Esophagus squamous epithelium (tissue), 5 donors: Measurements from ENCODE around the gene PTPRD. TPM values are rescaled to one million over a fixed set of nuclear protein-coding genes. Genes with fewer than 3 reads are reported as not detected.

Experiments used
- DNase-seq: peaks from one replicate; lab custom pipeline; 2025; lab: John Stamatoyannopoulos, UW
- H3K27ac ChIP-seq, 4 donors: fragments of 200-600 bp; sonication (generic); one replicate each; pipeline ENCODE4 v1.5.1; 2016 to 2019; ENCODE audit warnings: mild to moderate bottlenecking in 1 of 4
- H3K27me3 ChIP-seq, 4 donors: fragments of 200-600 bp; sonication (generic); 1 replicate in 3 of 4; 2 replicates in 1 of 4; pipeline versions ENCODE4 v1.5.1 to v1.6.0; 2017 to 2021; ENCODE audit warnings: antibody characterized with exemption in 1 of 4
- H3K36me3 ChIP-seq, 3 donors: fragments of 200-600 bp; sonication (generic); one replicate each; pipeline ENCODE4 v1.5.1; 2016 to 2019
- H3K4me1 ChIP-seq, 3 donors: fragments of 200-600 bp; sonication (generic); one replicate each; pipeline ENCODE4 v1.5.1; 2017 to 2019
- H3K4me3 ChIP-seq, 4 donors: fragments of 200-600 bp; sonication (generic); 1 replicate in 3 of 4; 2 replicates in 1 of 4; pipeline ENCODE4 v1.5.1; 2016 to 2019; ENCODE audit warnings: mild to moderate bottlenecking in 2 of 4, moderate library complexity in 1 of 4
- H3K9me3 ChIP-seq, 3 donors: fragments of 200-600 bp; sonication (generic); one replicate each; pipeline ENCODE4 v1.5.1; 2016 to 2019
- CTCF ChIP-seq, 6 experiments: fragments of 450-650 bp in 4 of 6; fragments of 200-600 bp in 2 of 6; sonication (generic) in 2 of 6; IDR thresholded peaks; one replicate each; pipeline ENCODE4 v1.5.1; 2016 to 2019; ENCODE audit warnings: antibody characterized with exemption in 6 of 6, mild to moderate bottlenecking in 4 of 6, moderate library complexity in 4 of 6
- POLR2A ChIP-seq, 4 donors: fragments of 450-650 bp; IDR thresholded peaks; one replicate each; pipeline ENCODE4 v1.6.1; 2017; ENCODE audit warnings: antibody characterized with exemption in 4 of 4, mild to moderate bottlenecking in 4 of 4, moderate library complexity in 3 of 4
- WGBS, 2 donors: methylation state at CpG; one replicate each; pipeline ENCODE4 v1.1.5; 2018; 5-methylcytosine and 5-hydroxymethylcytosine counted together
- intact Hi-C: fragments of 100-400 bp; cut with DNase I; formaldehyde crosslinking; loops from one replicate; pipeline ENCODE4 v1.15.0; 2022
- total RNA-seq, 4 donors: library from RNA; depleted of rRNA; stranded (reverse); fragments of >200 nt; gene quantifications; one replicate each; pipeline ENCODE4 v1.1.0, GENCODE V29; 2016
- donor health status: DM: yes; HTN: yes; CAD: no.

Gene PTPRD
- total RNA-seq, 4 donors from 2014 or later = 0.23 to 16.3 (median 6.6) TPM

- no peak for DNase-seq
- Histone ChIP-seq H3K9me3 (no peaks in the 10 kb centered on the region), H3K4me1 (no peaks in the 10 kb centered on the region), H3K27ac (no peak overlapping the region), H3K27me3 (no peaks in the 10 kb centered on the region), H3K36me3 (no peaks in the 10 kb centered on the region), H3K4me3 (no peak overlapping the region)
- intact Hi-C loops = no loop called here
- WGBS, 2 donors = 86 to 87% methylated on average over 4 of the region's 4 CpGs
- TF ChIP-seq POLR2A (IDR thresholded peaks at IDR 0.05) = no peak
- TF ChIP-seq CTCF (IDR thresholded peaks at IDR 0.05) = no peak
These were observed 359.5 kb downstream of the PTPRD start for GRCh38 chr9:10253341-10253740.

GRCh38 chr9:10252174-10252573, 360.6 kb downstream of the PTPRD start:
- H3K27ac ChIP-seq = no peak overlapping the region
- WGBS, 2 donors = 60 to 62% methylated on average over 2 of the region's 2 CpGs
- intact Hi-C loops = no loop called here

GRCh38 chr9:10251490-10251889, 361.3 kb downstream of the PTPRD start:
- 78 to 83% methylated on average over 1 of the region's 1 CpG for WGBS, 2 donors
- no peaks in the 10 kb centered on the region for H3K4me1 ChIP-seq
- intact Hi-C loops = no loop called here
- no peaks in the 10 kb centered on the region for H3K9me3 ChIP-seq
- TF ChIP-seq CTCF (IDR thresholded peaks at IDR 0.05) (no peak), POLR2A (IDR thresholded peaks at IDR 0.05) (no peak)
- no peak overlapping the region for H3K4me3 ChIP-seq
- H3K36me3 ChIP-seq = no peaks in the 10 kb centered on the region
- no peaks in the 10 kb centered on the region for H3K27me3 ChIP-seq
- no peak overlapping the region for H3K27ac ChIP-seq
- no peak for DNase-seq

More at GRCh38 chr9:10252174-10252573, 360.6 kb downstream of the PTPRD start:
- H3K27me3 ChIP-seq = no peaks in the 10 kb centered on the region
- H3K36me3 ChIP-seq = no peaks in the 10 kb centered on the region
- no peak overlapping the region for H3K4me3 ChIP-seq
- H3K4me1 ChIP-seq = no peaks in the 10 kb centered on the region
- TF ChIP-seq CTCF (IDR thresholded peaks at IDR 0.05) = no peak
- no peak for TF ChIP-seq POLR2A (IDR thresholded peaks at IDR 0.05)
- no peak for DNase-seq
- no peaks in the 10 kb centered on the region for H3K9me3 ChIP-seq

GRCh38 chr9:10250219-10250618, 362.6 kb downstream of the PTPRD start:
- intact Hi-C loops = no loop called here

GRCh38 chr9:10248890-10249289, 363.9 kb downstream of the PTPRD start:
- no peak overlapping the region for H3K4me3 ChIP-seq
- no peak for DNase-seq
- no peaks in the 10 kb centered on the region for H3K9me3 ChIP-seq
- H3K36me3 ChIP-seq = no peaks in the 10 kb centered on the region
- no peaks in the 10 kb centered on the region for H3K4me1 ChIP-seq
- no peak overlapping the region for H3K27ac ChIP-seq
- intact Hi-C loops = no loop called here
- no peak for TF ChIP-seq POLR2A (IDR thresholded peaks at IDR 0.05)
- no peak for TF ChIP-seq CTCF (IDR thresholded peaks at IDR 0.05)
- no peaks in the 10 kb centered on the region for H3K27me3 ChIP-seq
- 72 to 78% methylated on average over 1 of the region's 1 CpG for WGBS, 2 donors

More at GRCh38 chr9:10250219-10250618, 362.6 kb downstream of the PTPRD start:
- TF ChIP-seq CTCF (IDR thresholded peaks at IDR 0.05) (no peak), POLR2A (IDR thresholded peaks at IDR 0.05) (no peak)
- no peak overlapping the region for H3K27ac ChIP-seq
- no peaks in the 10 kb centered on the region for H3K36me3 ChIP-seq
- H3K4me3 ChIP-seq = no peak overlapping the region
- H3K4me1 ChIP-seq = no peaks in the 10 kb centered on the region
- DNase-seq = no peak
- no peaks in the 10 kb centered on the region for H3K9me3 ChIP-seq
- no peaks in the 10 kb centered on the region for H3K27me3 ChIP-seq
- 17 to 41% methylated on average over 1 of the region's 1 CpG for WGBS, 2 donors
